ENCODE measurements around the gene PPEF1.

DNA sequence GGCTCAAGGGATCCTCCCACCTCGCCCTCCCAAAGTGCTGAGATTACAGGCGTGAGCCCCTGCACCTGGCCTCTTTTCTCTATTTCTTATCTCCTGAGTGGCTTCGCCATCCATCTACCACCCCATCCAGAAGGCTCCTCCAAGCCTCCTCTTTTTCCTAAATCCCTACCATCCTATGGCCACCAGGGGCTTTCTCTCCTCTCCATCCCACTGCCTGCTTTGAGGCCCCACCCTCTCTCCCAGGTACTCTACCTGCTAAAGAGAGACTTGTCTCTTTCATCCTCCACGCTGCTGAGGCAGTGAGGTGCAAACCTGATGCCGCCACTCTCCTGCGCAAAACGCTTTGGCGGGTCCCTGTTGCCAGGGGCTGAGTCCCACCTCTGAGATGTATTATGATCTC, 42.5 kb upstream of the PPEF1 start:
- no peak for TF ChIP-seq CTCF (IDR thresholded peaks at IDR 0.05; ENCODE audit: poor library complexity, severe bottlenecking)
- TF ChIP-seq REST (IDR thresholded peaks at IDR 0.05; ENCODE audit: borderline replicate concordance), result no peak
- TF ChIP-seq EP300 (conservative IDR thresholded peaks at IDR 0.05; ENCODE audit: poor library complexity, severe bottlenecking), result no peak
- no peak for TF ChIP-seq POLR2AphosphoS5 (IDR thresholded peaks at IDR 0.05)
- no peak for TF ChIP-seq EZH2 (IDR thresholded peaks at IDR 0.05; ENCODE audit: borderline replicate concordance, insufficient read depth, low read length, poor library complexity, severe bottlenecking)
- TF ChIP-seq SMC3 (conservative IDR thresholded peaks at IDR 0.05; ENCODE audit: poor library complexity), result no peak
